Ishikawa (cell line): ENCODE results near the gene PIRT.

Source experiments
- CEBPB ChIP-seq: IDR thresholded peaks from 2 replicates; pipeline ENCODE4 v1.6.1; 2012
- CREB1 ChIP-seq: IDR thresholded peaks from 2 replicates; pipeline ENCODE4 v1.6.1; 2012; ENCODE audit warnings: low read depth
- EGR1 ChIP-seq: IDR thresholded peaks from 2 replicates; pipeline ENCODE4 v1.6.1; 2012
- EP300 ChIP-seq: IDR thresholded peaks from 2 replicates; pipeline ENCODE4 v1.6.1; 2012; ENCODE audit warnings: borderline replicate concordance
- FOXM1 ChIP-seq: IDR thresholded peaks from 2 replicates; pipeline ENCODE4 v1.6.1; 2012; ENCODE audit warnings: low read depth, borderline replicate concordance
- MAX ChIP-seq: IDR thresholded peaks from 2 replicates; pipeline ENCODE4 v1.6.1; 2012
- NFIC ChIP-seq: IDR thresholded peaks from 2 replicates; pipeline ENCODE4 v1.6.1; 2012
- RAD21 ChIP-seq: IDR thresholded peaks from 2 replicates; pipeline ENCODE4 v1.6.1; 2012; ENCODE audit warnings: low read depth
- REST ChIP-seq: IDR thresholded peaks from 2 replicates; pipeline ENCODE4 v1.6.1; 2012; ENCODE audit warnings: low read depth, mild to moderate bottlenecking
- TAF1 ChIP-seq: IDR thresholded peaks from 2 replicates; pipeline ENCODE4 v1.6.1; 2012; ENCODE audit warnings: low read depth, mild to moderate bottlenecking
- TCF12 ChIP-seq: IDR thresholded peaks from 2 replicates; pipeline ENCODE4 v1.6.1; 2012; ENCODE audit warnings: low read depth
- TEAD4 ChIP-seq: IDR thresholded peaks from 2 replicates; pipeline ENCODE4 v1.6.1; 2012
- USF1 ChIP-seq: IDR thresholded peaks from 2 replicates; pipeline ENCODE4 v1.6.1; 2012
- YY1 ChIP-seq: IDR thresholded peaks from 2 replicates; pipeline ENCODE4 v1.6.1; 2012; ENCODE audit warnings: low read depth
- ZBTB7A ChIP-seq: IDR thresholded peaks from 2 replicates; pipeline ENCODE4 v1.6.1; 2012; ENCODE audit warnings: low read depth

PIRT gene

GRCh38 chr17:10836145-10836544 lies 1.7 kb downstream of the PIRT start:
- TF ChIP-seq NFIC, result no peak
- TF ChIP-seq REST, result peak; percentile 70

- TF ChIP-seq CEBPB, result no peak
- no peak for TF ChIP-seq ZBTB7A
- no peak for TF ChIP-seq RAD21
- TF ChIP-seq USF1, result no peak
- no peak for TF ChIP-seq REST
- no peak for TF ChIP-seq FOXM1
- TF ChIP-seq CREB1, result no peak
- TF ChIP-seq MAX, result no peak
- no peak for TF ChIP-seq NFIC
- TF ChIP-seq TEAD4, result no peak
- no peak for TF ChIP-seq EGR1
- TF ChIP-seq EP300, result no peak
- no peak for TF ChIP-seq TCF12
- no peak for TF ChIP-seq TAF1
- no peak for TF ChIP-seq YY1
Observed at GRCh38 chr17:10831696-10832095, 6.2 kb downstream of the PIRT start.

- TF ChIP-seq ZBTB7A, result no peak
- TF ChIP-seq TCF12, result no peak
- TF ChIP-seq EGR1, result no peak
- no peak for TF ChIP-seq NFIC
- TF ChIP-seq RAD21, result no peak
- TF ChIP-seq MAX, result no peak
- no peak for TF ChIP-seq FOXM1
- TF ChIP-seq CEBPB, result no peak
- TF ChIP-seq TEAD4, result no peak
- TF ChIP-seq CREB1, result no peak
- TF ChIP-seq TAF1, result no peak
- no peak for TF ChIP-seq YY1
- no peak for TF ChIP-seq EP300
- no peak for TF ChIP-seq USF1
- TF ChIP-seq REST, result no peak
Observed at GRCh38 chr17:10827898-10828552, 9.9 kb downstream of the PIRT start.

- TF ChIP-seq REST (no peak), NFIC (no peak), TEAD4 (no peak), CEBPB (no peak), USF1 (no peak), EP300 (no peak), RAD21 (no peak), EGR1 (no peak), TAF1 (no peak), MAX (no peak), TCF12 (no peak), CREB1 (no peak), ZBTB7A (no peak), FOXM1 (no peak)
Observed at GRCh38 chr17:10824874-10825273, 13.0 kb downstream of the PIRT start.
